EH (cell line): Measurements from ENCODE around the gene MAFF.
"Not testable (repeated sequence)": the region's sequence is repeated elsewhere in the genome, so short reads cannot be mapped to it uniquely, and the experiment has no call there.

ENCODE experiments used
- DNase-seq: peaks from one replicate; pipeline ENCODE4 v3.0.0-alpha.2; 2015; ENCODE audit warnings: low read depth

Gene MAFF

GRCh38 chr22:38177571-38177925 is 24.2 kb upstream of the MAFF start:
- not testable (repeated sequence) for DNase-seq

- peak; percentile 95 for DNase-seq
Observed at GRCh38 chr22:38177926-38178604, 23.7 kb upstream of the MAFF start.

GRCh38 chr22:38178605-38178937 is 23.2 kb upstream of the MAFF start:
- not testable (repeated sequence) for DNase-seq

- DNase-seq = peak; percentile 27
Observed at GRCh38 chr22:38180841-38181452, 20.8 kb upstream of the MAFF start.

GRCh38 chr22:38181453-38182200 is 20.2 kb upstream of the MAFF start, which contains the start of gene PLA2G6:
Gene PLA2G6 (minus strand): TSS chr22:38181830. CDS start chr22:38169426, 12,404 bp downstream.
- DNase-seq = peak; percentile 99

- DNase-seq = no peak
Observed at GRCh38 chr22:38184788-38185187, 17.0 kb upstream of the MAFF start.

GRCh38 chr22:38186429-38186828 is 15.4 kb upstream of the MAFF start:
- peak; percentile 69 for DNase-seq

GRCh38 chr22:38187413-38188212 is 14.2 kb upstream of the MAFF start:
- no peak for DNase-seq

- no peak for DNase-seq
Observed at GRCh38 chr22:38189104-38189503, 12.7 kb upstream of the MAFF start.

GRCh38 chr22:38190581-38190980 is 11.2 kb upstream of the MAFF start:
- DNase-seq = no peak

GRCh38 chr22:38191055-38191454 is 10.7 kb upstream of the MAFF start:
- DNase-seq = no peak

GRCh38 chr22:38191731-38192474 is 9.9 kb upstream of the MAFF start:
- DNase-seq = no peak

- DNase-seq = no peak
Observed at GRCh38 chr22:38192475-38192863, 9.3 kb upstream of the MAFF start.

- DNase-seq = no peak
Observed at GRCh38 chr22:38193580-38193979, 8.2 kb upstream of the MAFF start.

GRCh38 chr22:38196791-38197419 is 4.9 kb upstream of the MAFF start:
- peak; percentile 56 for DNase-seq

- no peak for DNase-seq
Observed at GRCh38 chr22:38199826-38200559, 1.8 kb upstream of the MAFF start.

GRCh38 chr22:38201371-38201710 is 453 bp upstream of the MAFF start:
- no peak for DNase-seq

GRCh38 chr22:38202437-38203089 is 769 bp downstream of the MAFF start:
- peak; percentile 87 for DNase-seq

GRCh38 chr22:38203090-38203810 is 1.5 kb downstream of the MAFF start:
- DNase-seq = peak; percentile 59
